RWPE2 (cell line): Measurements from ENCODE around the gene SFTPB.

ENCODE experiments used
- ATAC-seq: fragments of 200-7000 bp; cut with Tn5 transposase; 3 replicates; pipeline ENCODE4 v1.9.1; 2021; ENCODE audit warnings: low read depth
- DNase-seq: peaks from one replicate; pipeline ENCODE4 v3.0.0-alpha.2; 2020; ENCODE audit warnings: low spot score
- H3K27ac ChIP-seq: fragments of 450-650 bp; 2 replicates; pipeline ENCODE4 v1.5.1; 2017; ENCODE audit warnings: mild to moderate bottlenecking; ENCODE audit not compliant: poor library complexity, severe bottlenecking
- H3K27me3 ChIP-seq: fragments of 250-450 bp; sonication (Bioruptor Pico); 2 replicates; pipeline ENCODE4 v1.5.1; 2021; ENCODE audit warnings: mild to moderate bottlenecking, moderate library complexity; ENCODE audit not compliant: insufficient read depth, poor library complexity, severe bottlenecking
- H3K36me3 ChIP-seq: fragments of 250-450 bp; sonication (Bioruptor Pico); 2 replicates; pipeline ENCODE4 v1.5.1; 2020; ENCODE audit warnings: low read depth, mild to moderate bottlenecking, moderate library complexity
- H3K4me1 ChIP-seq: fragments of 250-450 bp; sonication (Bioruptor Pico); 2 replicates; pipeline ENCODE4 v1.5.1; 2021; ENCODE audit warnings: mild to moderate bottlenecking, moderate library complexity; ENCODE audit not compliant: insufficient read depth, poor library complexity, severe bottlenecking
- H3K4me3 ChIP-seq: fragments of 250-450 bp; sonication (Bioruptor Pico); 2 replicates; pipeline ENCODE4 v1.5.1; 2021; ENCODE audit warnings: mild to moderate bottlenecking, moderate library complexity; ENCODE audit not compliant: severe bottlenecking
- H3K9me3 ChIP-seq: fragments of 250-450 bp; sonication (Bioruptor Pico); 2 replicates; pipeline ENCODE4 v1.5.1; 2021; ENCODE audit warnings: mild to moderate bottlenecking, moderate library complexity; ENCODE audit not compliant: severe bottlenecking
- TF ChIP-seq, protein P1 (sequence below): fragments of 450-650 bp; IDR thresholded peaks from one replicate; pipeline ENCODE4 v1.5.1; 2017; ENCODE audit warnings: mild to moderate bottlenecking, moderate library complexity; ENCODE audit not compliant: poor library complexity, severe bottlenecking

SFTPB gene

DNA sequence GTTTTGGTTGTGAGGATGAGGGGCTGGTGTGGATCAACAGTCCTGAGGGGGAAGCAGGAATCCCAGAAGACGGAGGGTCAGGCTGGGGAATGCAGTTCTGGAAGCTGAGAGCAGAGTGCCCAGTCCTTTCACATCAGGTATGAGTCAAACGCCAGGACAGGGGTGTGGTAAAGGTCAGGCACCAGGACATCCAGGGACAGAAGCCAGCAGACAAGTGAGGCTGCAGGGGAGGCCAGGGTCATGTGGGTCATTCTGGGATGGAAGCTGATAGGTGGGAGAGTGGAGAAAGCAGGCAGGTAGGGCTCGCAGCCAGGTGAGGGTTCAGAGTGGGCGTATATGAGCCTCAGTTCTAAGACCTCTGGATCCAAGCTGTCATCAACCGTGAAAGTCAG lies 13.4 kb upstream of the SFTPB start:
- Histone ChIP-seq H3K9me3 (no peaks in the 10 kb centered on the region), H3K4me3 (no peak overlapping the region), H3K36me3 (no peaks in the 10 kb centered on the region), H3K4me1 (peaks cover 6% of the 10 kb centered on the region), H3K27ac (peak overlapping the region; percentile 9), H3K27me3 (no peaks in the 10 kb centered on the region)
- TF ChIP-seq, protein P1, sequence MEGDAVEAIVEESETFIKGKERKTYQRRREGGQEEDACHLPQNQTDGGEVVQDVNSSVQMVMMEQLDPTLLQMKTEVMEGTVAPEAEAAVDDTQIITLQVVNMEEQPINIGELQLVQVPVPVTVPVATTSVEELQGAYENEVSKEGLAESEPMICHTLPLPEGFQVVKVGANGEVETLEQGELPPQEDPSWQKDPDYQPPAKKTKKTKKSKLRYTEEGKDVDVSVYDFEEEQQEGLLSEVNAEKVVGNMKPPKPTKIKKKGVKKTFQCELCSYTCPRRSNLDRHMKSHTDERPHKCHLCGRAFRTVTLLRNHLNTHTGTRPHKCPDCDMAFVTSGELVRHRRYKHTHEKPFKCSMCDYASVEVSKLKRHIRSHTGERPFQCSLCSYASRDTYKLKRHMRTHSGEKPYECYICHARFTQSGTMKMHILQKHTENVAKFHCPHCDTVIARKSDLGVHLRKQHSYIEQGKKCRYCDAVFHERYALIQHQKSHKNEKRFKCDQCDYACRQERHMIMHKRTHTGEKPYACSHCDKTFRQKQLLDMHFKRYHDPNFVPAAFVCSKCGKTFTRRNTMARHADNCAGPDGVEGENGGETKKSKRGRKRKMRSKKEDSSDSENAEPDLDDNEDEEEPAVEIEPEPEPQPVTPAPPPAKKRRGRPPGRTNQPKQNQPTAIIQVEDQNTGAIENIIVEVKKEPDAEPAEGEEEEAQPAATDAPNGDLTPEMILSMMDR = no peak
- DNase-seq (no peak), ATAC-seq (peak; percentile 27; the same call in 1 of the 3 replicates)

DNA sequence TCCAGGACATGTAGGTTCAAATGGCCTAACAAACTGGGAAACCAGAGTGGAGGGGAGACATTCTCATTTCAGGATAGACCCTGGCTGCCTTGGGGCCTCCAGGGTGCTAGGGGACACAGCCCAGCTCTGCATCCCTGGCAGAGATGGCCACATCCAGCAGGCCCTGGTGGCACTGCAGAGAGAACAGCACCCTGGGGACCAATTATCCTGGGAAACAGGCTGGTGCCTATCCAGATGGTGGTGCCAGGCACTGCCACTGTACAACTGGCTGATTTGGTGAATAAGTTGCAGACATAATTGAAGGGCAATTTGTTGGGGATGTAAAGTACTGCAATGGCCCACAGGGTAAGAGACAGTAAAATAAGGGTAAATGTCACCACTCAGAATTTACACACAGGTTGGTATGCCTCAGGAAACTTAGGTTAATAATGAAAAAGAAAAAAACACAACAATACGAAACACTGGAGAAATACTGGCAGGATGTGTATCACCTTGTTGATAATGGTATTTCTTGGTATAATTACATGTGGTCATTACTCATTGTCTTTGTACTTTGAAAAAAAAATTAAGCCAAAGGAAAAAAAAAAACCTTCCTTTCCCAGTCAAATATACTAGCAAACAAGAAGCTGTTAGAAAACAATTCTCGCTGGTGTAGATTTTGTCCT lies 12.8 kb upstream of the SFTPB start:
- no peaks in the 10 kb centered on the region for H3K9me3 ChIP-seq
- no peak for DNase-seq

DNA sequence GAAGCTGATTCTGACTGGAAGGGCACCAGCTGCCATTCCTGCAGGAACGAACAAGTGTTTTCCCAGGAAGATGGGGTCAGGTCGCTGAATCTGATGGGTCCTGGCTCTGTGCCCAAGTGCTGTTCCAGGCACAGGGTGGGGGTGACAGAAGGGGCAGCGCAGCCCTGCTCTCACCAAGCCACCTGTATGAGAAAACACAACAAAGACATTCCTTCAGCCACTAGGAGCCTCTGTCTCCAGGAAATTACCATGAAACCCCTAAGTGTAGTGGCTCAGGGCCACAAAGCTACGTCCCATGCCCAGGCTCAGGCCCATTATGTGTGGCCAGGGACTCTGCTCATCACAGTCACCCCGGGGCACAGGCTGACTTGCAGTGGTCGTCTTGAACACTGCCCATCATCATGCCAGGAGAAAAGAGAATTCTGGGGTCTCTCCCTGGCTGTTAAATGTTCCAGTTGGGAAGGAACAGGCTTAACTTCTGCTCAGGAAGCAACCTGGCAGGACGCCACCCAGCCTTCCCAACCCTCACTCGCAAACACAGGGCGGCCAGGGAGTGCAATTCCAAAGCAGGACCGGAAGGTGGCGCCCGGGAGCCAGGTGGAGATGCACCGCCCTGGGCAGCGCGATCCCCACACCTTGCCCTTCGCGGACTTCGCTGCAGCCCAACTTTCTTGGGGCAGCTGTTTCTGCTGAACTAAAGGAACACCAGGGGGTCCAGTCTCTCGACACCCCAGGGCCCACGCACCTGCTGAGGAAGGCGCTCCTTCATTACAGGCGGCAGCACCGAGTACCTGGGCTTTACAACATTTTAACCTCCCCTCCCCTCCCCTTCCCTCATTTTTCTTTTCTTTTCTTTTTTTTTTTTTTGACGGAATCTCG lies 11.0 kb upstream of the SFTPB start:
- Histone ChIP-seq H3K4me1 (peaks cover 6% of the 10 kb centered on the region), H3K27ac (no peak overlapping the region), H3K36me3 (no peaks in the 10 kb centered on the region), H3K27me3 (no peaks in the 10 kb centered on the region), H3K4me3 (no peak overlapping the region), H3K9me3 (no peaks in the 10 kb centered on the region)
- TF ChIP-seq, protein P1 = peak; percentile 97
- ATAC-seq (peak; percentile 90), DNase-seq (no peak)

More for the DNA sequence above, 12.8 kb upstream of the SFTPB start:
- no peaks in the 10 kb centered on the region for H3K36me3 ChIP-seq
- peak; percentile 51; the same call in 2 of the 3 replicates for ATAC-seq
- no peak overlapping the region for H3K4me3 ChIP-seq
- H3K27me3 ChIP-seq = no peaks in the 10 kb centered on the region
- TF ChIP-seq, protein P1 = no peak
- H3K27ac ChIP-seq = peak overlapping the region; percentile 9
- peaks cover 6% of the 10 kb centered on the region for H3K4me1 ChIP-seq

DNA sequence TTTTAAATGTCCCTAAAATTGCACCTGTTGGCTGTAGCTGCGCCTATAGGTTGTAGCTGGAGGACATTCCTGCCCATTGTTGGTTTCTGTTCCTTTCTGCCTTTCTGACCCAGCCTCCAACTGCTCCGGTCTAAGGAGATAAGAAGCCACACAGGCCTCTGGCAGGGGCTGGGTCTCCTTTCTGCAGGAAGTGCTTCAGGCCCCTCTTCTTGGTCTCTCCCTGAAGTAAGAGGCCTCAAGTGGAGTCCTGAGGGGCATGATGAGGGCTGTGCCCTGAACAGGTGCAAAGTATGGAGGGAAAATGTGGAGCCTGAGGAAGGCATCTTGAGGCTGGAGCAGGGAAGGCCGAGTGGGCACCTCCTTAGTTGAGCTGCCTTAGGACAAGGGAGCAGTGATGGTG lies 10.4 kb upstream of the SFTPB start:
- no peak overlapping the region for H3K27ac ChIP-seq

More for the DNA sequence above, 10.4 kb upstream of the SFTPB start:
- TF ChIP-seq, protein P1 = no peak
- Histone ChIP-seq H3K9me3 (no peaks in the 10 kb centered on the region), H3K4me1 (peaks cover 6% of the 10 kb centered on the region), H3K27me3 (no peaks in the 10 kb centered on the region), H3K4me3 (no peak overlapping the region), H3K36me3 (no peaks in the 10 kb centered on the region)
- no peak for ATAC-seq
- DNase-seq = no peak
